Heart left ventricle (tissue), 13 donors: ENCODE results near the gene NOX5.

Experiments used
- CTCF ChIP-seq, 12 donors: fragments of 200-600 bp; sonication (generic) in 4 of 12; IDR thresholded peaks; one replicate each; pipeline versions ENCODE4 v1.5.0 to v1.8.0; 2018 to 2022; ENCODE audit warnings: antibody characterized with exemption in 12 of 12, mild to moderate bottlenecking in 5 of 12
- POLR2A ChIP-seq, 2 donors: fragments of 450-650 bp; IDR thresholded peaks; one replicate each; pipeline ENCODE4 v1.6.1; 2017; ENCODE audit warnings: antibody characterized with exemption in 2 of 2, mild to moderate bottlenecking in 2 of 2, moderate library complexity in 2 of 2
- donor health status: ischemic (EF 13 %, LVEDD 7.1; RV severe dilation, severe dysfunction).
- donor health status: DM: no; HTN: yes; CAD: no.
- donor health status: DM: no; HTN: no; CAD: no.
- donor health status: ischemic (EF 25% LVEDD 6.9; RV normal size, moderate dysfunction).
- donor health status: ischemic (EF 25% LVEDD 5.7; RV mildly dilated, moderate dysfunction).
- donor health status: ischemic (EF 35%, LVEDD 5.7; RV mildly dilated, moderate dysfunction).
- donor health status: nonischemic (EF 11% LVEDD 7.7; RV severe dilation, severe dysfunction).
- donor health status: DM: yes; HTN: yes; CAD: no.
- donor health status: PGD.
- donor health status: ischemic (EF 29% LVEDD 5.4; RV normal size, mild dysfunction).
- donor health status: nonischemic (EF 23%, LVEDD 6.1; RV moderate dilation, normal function).

GRCh38 chr15:68987120-68987519 lies 27.4 kb upstream of the NOX5 start:
- TF ChIP-seq CTCF (IDR thresholded peaks at IDR 0.05) (no peak), POLR2A (IDR thresholded peaks at IDR 0.05) (no peak)
